Fibroblast of gingiva (primary cell): ENCODE results near the gene HOXA1.

Experiments used
- DNase-seq: peaks from one replicate; pipeline ENCODE4 v3.0.0-alpha.2; 2011; ENCODE audit warnings: low read depth

HOXA1 gene

DNA sequence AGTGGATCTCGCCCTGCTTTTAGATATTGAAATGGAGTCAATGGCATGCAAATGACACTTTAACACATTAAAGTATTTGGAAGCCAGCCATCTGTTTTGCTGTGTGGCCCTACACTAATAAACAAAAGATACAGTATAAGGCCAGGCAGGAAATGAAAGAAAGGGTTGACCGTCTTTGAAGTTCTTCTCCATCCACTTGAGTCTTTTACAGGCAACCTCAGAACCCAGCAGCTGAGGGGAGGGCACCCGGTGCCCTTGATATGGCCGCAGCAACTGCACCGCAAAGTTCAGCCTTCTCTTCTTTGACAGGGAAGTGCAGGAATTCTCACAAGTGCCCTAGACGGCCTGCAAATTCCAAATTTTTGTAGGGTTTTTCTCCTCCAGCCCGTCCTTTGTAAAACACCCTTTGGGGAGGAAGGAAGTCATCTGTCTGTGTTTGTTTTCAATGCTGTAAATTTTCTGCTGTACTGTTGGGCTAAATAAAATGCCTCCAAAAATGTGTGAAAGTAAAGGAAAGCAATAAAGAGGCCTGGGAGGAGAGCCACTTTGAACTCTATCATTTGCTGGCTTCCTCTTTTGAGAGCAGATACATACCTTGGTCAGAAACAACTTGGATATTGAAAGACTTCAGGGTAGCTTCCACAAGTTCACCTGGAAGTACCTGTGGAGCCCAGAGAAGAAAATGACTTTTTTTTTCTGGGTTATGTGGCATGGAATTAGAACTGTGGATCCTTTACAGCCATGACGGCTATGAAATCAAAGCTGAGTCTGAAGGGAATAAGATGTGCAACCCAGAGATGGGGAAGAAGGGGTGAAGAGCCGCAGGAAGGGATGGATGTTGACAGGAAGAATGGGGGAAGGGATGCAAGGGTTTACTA, 3.6 kb downstream of the HOXA1 start:
- DNase-seq, result no peak

DNA sequence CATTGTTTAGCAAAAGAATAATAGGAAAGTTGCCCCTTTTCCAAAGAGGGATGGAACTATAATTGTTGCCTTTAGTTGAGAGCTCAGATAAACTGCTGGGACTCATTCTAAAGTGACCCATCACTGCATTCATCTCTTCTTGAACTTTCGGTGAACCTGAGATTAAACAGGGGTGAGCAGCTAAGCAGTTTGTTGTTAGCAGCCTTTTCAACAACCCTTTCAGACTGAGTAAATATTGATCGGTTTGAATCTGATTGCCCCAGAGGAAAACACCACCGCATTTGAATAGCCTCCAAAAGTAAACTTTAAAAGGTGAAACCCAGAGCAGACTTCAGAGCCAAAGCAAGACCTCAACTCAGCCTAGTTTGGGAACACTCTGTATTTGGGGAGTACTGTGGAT, 4.7 kb downstream of the HOXA1 start:
- DNase-seq, result no peak

DNA sequence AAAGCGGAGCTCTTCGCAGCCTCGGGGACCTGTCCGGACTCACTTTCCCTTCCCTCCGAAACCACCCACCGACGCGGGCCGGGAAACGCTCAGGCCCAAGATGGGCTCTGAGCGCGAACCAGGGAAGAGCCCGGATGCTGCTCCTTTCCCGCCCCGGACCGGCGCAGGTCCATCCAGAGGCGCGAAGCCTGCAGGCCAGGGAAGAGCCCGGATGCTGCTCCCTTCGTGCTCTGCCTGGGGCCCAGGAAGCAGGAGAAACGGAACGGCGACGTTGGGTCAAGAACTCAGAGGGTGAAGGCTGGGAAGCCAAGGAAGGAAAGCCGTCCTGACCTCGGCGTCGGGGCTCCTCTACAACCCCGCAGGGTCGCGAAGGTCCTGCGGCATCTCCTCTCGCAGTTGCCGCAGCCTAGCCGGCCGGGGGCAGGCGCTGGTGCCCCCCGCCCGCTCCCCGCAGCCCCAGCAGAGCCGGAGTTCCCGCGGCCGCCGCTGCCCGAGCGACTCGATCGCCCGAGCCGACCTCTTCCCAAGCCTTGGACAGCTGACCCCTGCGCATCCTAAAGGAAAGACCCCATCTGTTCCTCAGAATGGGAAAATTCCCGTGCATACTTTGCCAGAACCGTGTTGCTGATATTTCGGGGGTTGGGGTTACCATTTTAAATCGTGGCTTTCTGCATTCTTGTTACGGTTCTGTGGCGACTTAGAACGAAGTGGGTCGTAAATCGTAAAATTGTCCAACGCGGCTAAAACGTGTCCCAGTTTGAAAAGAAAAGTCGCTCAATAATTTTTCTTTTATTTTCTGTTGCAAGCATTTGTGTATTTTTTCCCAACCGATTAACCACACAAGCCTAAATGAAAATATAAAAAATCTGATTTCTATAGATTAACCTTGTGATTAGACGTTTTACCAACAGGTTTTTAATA, 7.5 kb downstream of the HOXA1 start:
- no peak for DNase-seq

DNA sequence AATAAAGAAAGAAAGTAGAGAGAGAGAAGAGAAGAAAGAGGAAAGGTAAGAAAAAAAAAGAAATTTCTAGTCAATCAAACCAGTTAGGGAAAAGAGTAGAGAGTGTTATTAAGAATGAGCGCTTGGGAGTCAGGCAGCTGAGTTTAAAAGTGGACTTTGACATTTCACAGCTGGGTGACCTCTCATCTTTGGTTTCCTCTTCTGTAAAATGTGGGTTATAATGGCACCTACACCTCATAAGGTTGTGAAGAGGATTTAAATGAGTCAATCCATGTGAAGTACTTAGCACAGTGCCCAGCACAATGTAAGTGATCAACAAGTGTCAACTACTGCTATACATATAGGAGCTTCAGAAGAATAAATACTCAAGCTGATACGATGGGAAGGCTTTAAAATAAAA, 12.2 kb downstream of the HOXA1 start:
- no peak for DNase-seq

DNA sequence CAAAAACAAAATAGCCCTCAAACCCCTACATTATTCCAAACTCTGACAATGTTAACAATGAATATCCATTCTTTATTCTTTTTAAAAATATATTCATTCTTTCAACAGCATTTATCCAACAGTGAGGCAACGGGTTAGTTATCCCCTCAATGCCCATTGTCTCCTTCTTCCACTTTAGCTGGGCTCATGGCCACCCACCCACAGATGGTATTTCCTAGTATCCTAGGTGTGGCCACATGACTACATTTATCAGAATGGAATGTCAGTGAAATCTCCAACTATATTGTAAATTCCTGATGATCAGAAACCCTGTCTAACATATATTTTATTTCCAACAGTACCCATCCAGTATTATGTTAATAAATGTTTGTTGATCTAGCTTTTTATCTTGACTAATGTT, 13.6 kb downstream of the HOXA1 start:
- no peak for DNase-seq

DNA sequence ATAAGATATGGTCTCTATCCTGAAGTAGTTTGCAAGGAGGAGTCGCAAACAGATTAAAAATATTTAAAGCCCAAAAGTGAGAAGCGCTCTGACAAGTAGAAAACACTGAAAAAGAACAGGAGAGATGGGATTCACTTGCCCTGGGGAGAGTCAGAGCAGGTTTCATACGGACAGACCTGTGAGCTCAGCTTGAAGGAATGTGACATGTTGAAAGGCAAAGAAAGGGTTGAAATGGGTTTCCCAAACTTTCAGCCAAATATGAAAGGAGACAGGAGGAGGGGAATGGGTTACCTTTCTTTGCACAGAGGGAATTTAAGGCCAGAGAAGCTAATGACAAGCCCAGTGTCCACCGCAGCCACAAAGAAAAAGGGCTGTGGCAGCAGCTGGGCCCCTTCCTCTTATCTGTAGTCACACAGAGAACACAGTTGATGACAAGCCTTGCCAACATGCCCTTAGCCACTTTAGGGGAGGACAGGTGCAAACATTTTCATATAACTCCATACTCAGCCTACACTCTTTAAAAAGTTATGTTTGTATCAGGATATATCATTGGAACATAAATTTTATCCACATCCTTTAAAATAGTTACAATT, 14.9 kb downstream of the HOXA1 start:
- no peak for DNase-seq

DNA sequence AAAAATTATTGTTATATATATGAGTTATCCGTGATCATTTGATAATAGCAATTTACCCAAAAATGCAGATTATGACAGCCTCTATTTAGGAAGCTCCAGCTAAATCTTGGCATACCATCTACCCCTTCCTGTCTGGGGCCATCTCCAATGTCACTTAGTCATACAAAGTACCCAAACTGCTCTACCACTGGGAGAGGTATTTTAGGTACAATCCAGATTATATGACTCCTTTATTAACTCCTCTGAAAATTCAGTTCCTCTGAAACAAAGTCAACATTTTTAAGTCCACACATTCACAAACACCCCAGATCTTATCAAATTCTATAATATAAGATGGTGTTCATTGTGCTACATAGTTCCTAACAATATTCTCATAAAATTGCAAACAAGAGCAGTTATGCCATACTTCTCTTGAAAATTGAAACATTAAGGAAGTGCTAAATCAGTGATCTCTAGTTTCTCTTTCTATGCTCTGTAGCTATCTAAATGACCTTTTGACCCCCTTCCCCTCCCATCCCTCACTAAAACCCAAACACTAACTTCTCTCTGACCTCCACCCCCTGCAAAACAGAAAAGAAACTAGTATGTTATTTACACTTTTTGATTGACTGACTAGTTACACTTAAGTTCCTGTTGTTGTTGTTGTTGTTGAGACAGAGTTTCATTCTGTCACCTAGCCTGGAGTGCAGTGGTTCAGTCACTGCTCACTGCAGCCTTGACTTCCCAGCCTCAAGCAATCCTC, 16.4 kb downstream of the HOXA1 start:
- no peak for DNase-seq

DNA sequence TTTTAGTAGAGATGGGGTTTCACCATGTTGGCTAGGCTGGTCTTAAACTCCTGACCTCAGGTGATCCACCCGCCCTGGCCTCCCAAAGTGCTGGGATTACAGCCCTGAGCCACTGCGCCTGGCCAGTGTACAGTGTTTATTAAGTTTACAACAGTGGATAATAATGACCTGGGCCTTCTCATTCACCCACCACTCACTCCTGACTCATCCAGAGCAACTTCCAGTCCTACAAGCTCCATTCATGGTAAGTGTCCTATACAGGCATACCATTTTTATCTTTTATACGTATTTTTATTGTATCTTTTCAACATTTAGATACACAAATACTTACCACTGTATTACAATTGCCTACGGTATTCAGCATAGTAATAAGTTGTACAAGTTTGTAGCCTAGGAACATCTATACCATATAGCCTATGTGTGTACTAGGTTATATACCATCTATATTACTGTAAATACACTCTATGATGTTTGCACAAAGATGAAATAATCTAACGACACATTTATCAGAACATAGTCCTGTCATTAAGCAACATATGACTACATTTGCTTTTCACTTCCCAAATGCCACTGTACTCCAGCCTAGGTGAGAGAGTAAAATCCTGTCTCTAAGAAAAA, 17.1 kb downstream of the HOXA1 start:
- no peak for DNase-seq

DNA sequence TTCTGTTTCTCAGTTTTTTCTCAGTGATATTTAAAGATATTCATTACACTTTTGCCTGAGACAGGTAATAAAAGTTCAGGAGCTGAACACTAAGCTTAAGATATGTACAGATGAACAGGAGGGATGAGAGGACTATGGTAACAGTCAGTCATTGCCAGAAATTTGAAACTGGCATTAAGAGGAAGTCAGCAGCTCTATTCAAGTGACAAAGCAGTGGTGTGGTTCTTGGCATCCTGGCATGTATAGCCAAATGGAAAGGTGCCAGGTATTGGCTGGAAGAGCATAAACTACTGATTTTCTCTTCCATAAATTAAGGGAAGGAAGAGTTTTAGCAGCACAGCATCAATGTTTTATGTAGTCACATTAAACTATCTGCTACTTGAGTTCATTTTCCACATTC, 22.7 kb downstream of the HOXA1 start:
- no peak for DNase-seq

DNA sequence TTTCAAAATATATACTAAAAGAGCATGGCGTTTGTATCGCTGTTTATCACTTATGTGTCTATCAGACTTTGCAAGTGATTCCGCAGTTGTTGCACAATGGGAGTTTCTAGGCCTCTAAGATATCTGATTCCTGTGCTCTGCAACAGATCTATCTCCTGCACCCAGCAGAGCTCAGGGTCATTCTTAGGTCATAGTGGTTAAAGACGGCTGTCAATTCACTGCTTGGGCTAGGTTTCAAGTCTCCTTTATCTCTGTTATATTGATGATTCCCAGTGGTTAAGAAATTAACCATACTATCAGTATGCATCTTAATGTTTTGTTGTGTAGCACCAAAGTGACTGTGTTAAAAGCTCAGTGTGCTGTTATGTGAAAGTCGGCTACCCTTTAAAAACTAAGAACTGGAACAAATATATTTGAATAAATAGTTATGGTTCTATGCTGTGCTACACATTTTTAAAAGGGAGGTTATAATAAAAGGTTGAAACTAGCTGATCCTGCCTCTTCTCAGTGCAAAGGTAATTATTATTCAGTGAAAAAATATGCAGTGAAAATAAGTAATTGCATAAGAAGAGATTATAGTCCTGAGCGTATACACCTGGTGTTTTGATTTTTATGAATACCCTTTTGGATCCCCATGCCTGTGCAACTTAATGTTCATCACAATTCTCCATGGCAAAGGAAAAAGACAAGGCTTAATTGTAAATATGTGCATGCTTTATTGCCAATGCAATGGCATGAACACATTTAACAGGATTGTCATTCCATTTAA, 24.0 kb downstream of the HOXA1 start:
- no peak for DNase-seq

DNA sequence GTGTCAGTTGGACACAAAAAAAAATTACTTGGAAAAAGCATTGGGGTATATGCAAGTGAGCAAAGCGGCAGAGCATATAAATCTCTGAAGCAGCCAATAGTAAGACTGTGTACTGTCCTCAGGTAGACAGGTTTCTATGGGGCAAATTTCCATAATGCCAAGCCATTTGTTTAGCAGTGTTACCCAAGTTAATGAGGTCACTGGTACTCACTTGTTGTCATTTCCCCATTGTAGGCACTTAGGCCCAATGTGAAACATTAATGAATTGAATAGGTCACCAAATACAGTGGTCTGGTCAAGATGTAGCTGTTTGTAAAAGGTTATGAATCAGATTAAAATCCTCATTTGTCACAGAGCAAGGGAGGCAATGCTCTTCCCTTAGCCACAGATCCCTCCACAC, 27.5 kb downstream of the HOXA1 start:
- DNase-seq, result no peak

DNA sequence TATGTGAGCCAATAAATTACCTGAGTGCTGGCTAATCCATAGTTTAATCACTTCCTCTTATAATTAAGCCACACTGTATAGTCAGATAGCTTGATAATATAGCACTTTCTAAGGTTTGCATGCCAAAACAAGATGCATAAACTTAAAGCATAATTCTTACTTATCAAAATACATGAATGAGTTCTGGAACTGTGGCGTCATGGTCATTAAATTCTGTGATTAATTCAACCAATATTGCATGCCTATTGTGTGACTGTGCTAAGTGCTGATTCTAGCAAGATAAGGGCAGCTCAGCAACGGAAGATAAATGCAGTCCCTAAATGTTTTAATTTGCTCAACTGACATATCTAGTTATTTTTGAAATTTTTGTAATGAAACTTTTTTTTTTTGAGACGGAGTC, 29.7 kb downstream of the HOXA1 start:
- DNase-seq, result no peak

DNA sequence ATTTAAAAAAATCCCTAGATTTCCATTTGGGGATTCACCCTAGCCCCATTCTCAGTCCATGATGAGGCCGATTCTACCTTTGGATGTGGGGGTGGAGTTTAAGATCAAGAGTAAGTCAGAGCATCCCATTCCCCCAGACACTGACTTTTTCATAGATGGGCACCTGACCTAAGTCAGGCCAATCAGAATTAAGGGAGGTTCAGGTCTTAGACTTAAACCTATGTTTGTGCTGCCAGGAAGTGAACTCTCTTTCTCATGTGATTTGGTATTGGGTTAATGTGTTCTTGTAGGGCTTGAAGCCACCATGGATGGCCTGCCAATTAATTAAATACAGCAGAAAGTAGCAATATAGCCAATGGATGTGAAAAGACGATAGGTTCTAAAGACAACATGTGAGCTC, 30.1 kb downstream of the HOXA1 start:
- no peak for DNase-seq

DNA sequence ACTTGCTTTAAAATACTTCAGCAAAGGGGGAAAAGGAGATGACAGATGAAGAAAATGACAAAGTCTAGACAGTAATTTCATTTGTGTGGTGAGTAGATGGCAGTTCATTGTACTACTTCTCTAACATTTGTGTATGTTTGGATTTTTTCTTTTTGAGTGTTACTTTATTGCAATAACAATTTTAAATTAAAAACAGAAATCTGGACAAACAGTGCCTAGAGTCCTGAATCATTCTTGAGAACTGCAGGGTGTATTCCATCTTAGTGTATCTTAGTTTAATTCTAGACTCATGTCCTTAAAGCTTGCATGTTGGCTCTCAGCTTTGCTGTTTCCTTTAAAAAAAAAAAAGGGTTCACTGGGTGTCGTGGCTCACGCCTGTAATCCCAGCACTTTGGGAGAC, 31.1 kb downstream of the HOXA1 start:
- DNase-seq, result peak; percentile 6

DNA sequence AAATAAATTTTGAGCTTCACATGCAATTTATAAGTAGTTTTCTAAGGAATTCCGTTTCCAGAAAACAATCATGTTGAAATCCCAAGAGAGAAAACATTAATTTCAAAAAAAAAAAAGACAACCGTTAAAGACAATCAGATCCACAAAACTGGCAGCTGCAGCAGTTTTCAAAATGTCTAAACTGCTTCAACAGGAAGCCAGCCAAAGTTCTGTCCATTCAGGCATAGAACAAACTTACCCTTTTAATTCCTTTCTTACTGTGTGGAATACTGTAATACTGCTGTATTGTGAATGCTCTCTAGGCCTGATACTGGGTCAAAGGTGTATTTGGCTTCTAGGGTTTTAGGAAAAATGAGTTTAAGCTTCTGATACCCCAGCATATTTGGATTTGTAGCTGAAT, 31.6 kb downstream of the HOXA1 start:
- peak; percentile 54 for DNase-seq

DNA sequence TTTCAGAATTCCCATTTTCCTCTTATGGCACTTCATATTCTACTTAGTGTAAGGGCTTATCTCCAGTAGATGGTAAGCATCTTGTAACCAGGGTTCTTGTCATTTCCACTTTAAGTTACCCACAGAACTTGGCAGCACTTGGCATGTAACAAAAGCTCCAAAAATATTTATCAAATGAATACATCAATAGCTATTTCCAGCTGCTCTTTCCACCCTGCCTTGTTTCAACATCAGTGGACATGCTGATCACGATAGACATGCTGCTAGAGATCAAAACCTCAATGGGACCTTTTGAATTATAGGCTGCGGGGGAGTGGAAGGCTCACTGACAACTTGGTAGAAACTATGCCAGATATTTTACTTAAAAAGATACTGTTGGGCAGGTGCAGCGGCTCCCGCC, 32.9 kb downstream of the HOXA1 start:
- peak; percentile 49 for DNase-seq

DNA sequence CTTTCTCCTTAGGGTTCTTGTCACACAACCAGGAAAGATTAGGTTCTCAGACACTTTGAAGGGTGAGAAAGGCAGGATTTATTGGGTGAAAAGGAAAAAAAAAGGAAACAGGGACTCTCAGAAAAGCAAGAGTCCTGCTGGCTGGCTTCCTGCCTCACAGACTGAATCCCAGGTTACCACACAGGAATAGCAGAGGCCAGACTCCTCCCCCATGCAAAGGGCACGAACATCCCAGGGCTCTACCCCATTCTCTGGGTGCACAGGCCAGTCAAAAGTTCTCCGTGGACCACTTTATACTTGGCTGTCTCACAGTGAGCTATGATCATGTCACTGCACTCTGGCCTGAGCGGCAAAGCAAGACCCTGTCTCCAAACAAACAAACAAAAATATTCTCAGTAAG, 42.6 kb downstream of the HOXA1 start:
- DNase-seq, result no peak

DNA sequence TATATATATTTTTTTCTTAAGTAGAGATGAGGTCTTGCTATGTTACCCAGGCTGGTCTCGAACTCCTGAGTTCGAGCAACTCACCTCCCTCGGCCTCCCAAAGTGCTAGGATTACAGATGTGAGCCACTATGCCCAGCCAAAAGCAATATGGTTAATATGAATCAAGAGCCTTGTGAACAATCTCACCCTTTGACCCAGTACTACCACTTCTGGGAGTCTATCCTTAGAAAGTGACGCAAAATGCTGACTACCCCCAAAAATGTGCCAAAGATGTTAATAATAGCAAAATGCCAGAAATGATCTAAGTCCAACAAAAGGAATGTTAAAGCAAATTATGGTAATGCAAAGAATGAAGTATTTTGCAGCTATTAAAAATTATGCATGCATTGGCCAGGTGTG, 44.3 kb downstream of the HOXA1 start:
- DNase-seq, result peak; percentile 24

DNA sequence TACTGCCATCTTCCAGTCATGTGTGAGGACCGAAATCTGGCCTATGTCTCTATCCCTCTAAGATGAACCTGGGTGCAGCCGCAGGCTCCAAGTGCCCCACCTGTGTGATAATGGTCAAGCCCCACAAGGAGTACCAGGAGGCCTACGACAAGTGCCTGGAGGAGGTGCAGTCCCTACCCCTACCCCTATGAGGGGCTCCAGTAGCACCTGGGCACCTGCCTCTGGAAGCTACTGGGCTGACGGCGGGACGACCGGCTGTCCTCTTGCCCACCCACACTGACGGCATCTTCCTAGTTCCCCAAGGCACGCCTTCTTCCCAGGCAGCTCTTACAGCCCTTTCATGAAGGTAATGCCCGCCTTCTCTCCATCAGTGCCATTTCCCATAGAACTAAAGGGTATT, 47.4 kb downstream of the HOXA1 start:
- no peak for DNase-seq

DNA sequence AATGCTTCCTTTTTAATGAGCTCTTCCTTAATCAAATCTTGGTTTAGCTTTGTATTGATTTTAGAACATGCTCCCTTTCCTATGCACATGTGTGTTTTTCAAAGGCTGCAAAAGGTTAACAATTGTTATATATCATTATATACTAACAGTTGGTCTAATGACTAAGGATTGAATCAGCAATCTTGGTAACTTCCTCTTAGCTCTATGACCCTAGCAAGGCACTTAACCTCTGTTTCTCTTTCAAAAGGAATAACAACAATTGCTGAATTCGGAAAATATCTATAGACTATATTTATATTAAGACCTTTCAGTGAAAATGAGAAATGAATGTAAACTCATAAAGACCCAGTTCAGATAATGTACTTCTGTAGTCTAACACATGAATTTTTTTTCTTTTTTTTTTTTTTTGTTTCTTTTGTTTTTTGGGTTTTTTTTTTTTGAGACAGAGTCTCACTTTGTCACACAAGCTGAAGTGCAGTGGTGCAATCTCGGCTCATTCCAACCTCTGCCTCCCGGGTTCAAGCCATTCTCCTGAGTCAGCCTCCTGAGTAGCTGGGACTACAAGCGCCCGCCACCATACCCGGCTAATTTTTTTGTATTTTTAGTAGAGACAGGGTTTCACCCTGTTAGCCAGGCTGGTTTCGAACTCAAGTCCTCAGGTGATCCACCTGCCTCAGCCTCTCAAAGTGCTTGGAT, 48.8 kb downstream of the HOXA1 start:
- peak; percentile 25 for DNase-seq
